T-helper 17 cell (primary cell): ENCODE measurements around the gene NOTCH1. TPM values are rescaled to one million over a fixed set of nuclear protein-coding genes. Genes with fewer than 3 reads are reported as not detected.

Experiments used
- ATAC-seq: fragments of 150-1000 bp; cut with Tn5 transposase; 2 replicates; pipeline ENCODE4 v1.10.0; 2021; ENCODE audit warnings: mild to moderate bottlenecking, moderate library complexity
- DNase-seq, 3 donors: peaks; one replicate each; pipeline versions ENCODE4 v3.0.0 to v3.0.0-alpha.2; 2020 to 2021
- H3K9me3 ChIP-seq: one replicate; pipeline ENCODE4 v1.7.0; 2013; ENCODE audit warnings: low read length, mild to moderate bottlenecking; ENCODE audit not compliant: control insufficient read depth, poor library complexity, severe bottlenecking
- H3K27ac Mint-ChIP-seq: one replicate; pipeline ENCODE4 v1.8.0; 2022; ENCODE audit warnings: mild to moderate bottlenecking, moderate library complexity, mixed read lengths
- H3K27me3 Mint-ChIP-seq: one replicate; pipeline ENCODE4 v1.8.0; 2022; ENCODE audit warnings: mixed read lengths
- H3K36me3 Mint-ChIP-seq: one replicate; pipeline ENCODE4 v1.8.0; 2022; ENCODE audit warnings: low read depth, mixed read lengths
- H3K4me1 Mint-ChIP-seq: one replicate; pipeline ENCODE4 v1.8.0; 2022; ENCODE audit warnings: mild to moderate bottlenecking, mixed read lengths
- H3K4me3 Mint-ChIP-seq: one replicate; pipeline ENCODE4 v1.8.0; 2022; ENCODE audit warnings: mild to moderate bottlenecking, moderate library complexity, mixed read lengths
- total RNA-seq, 4 donors: library from RNA in 2 of 4; stranded (reverse) in 2 of 4; gene quantifications; one replicate each; pipeline ENCODE4 v1.2.3 and lab custom pipeline; 2022 to 2026

The NOTCH1 gene
- total RNA-seq, 2 donors from 2014 or later = 31.7 to 37.5 TPM

DNA sequence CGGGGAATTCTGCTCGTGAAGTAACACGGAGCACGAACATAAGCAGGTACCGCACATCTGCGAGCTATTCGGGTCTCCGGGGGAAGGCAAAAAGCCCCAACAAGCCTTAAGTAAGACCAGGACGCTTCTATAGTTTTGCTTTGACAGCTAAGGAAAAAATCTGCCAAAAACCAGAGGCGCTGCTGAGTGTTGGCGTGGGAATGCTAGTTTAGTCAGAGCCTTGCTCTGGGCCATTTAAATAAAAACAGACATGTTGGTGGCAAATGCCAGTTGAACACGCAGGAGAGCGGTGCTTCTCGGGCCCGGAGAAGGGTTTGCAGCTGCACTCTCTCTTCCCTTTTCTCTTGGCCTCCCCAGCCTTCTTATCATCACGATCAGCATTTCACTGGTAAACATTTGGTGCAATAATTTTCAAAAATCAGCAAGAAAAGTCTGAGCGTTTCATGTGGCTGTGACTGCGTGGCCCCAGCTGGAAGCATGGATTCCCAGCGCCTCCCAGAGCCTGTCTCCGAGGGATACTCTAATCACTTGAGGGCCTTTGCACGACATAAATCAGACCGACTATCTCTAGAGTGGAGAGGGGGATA is 6.4 kb upstream of the NOTCH1 start:
- Mint-ChIP-seq H3K4me3 (peak overlapping the region; percentile 75), H3K27me3 (no peaks in the 10 kb centered on the region), H3K27ac (no peak overlapping the region), H3K36me3 (no peaks in the 10 kb centered on the region), H3K4me1 (peaks cover 12% of the 10 kb centered on the region)
- ATAC-seq = peak; percentile 55
- H3K9me3 ChIP-seq = no peaks in the 10 kb centered on the region
- DNase-seq = no peak

DNA sequence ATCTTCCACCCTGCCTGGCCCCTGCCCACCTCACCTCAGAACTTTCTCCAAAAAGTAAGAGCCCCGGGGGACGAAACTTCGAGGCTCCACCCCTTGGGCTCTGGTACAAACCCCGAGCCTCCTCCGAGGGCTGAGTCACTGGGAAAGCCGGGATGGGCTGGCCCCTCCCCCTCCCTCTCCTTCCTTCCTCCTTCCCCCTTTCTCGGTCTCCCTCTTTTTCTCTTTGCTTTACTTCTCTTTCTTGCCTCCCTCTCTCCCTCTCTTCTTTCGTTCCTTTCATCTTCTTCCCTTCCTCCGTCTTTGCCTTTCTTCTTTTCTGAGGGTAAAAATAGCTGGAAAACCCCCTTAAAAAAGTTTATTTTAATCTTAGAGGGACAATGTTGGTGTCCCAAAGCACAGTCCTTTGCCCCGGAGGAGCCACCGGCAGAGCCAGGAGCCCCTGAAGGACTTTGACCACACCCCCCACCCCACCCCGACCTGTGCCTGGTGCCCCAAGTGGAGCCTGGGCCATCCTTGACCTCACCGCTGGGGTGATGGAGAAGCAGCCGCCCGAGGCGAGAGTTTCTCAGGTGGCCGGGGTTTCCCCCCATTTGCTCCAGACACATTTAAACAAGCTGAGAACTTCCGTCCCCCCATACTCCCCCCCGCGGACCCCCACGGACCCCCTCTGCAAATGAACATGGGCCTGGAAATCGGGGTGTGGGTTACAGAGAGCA is 5.7 kb upstream of the NOTCH1 start:
- ATAC-seq = peak; percentile 26
- Mint-ChIP-seq H3K4me1 (peaks cover 16% of the 10 kb centered on the region), H3K4me3 (peak overlapping the region; percentile 75), H3K36me3 (no peaks in the 10 kb centered on the region), H3K27me3 (no peaks in the 10 kb centered on the region), H3K27ac (no peak overlapping the region)
- H3K9me3 ChIP-seq = no peaks in the 10 kb centered on the region
- no peak for DNase-seq

DNA sequence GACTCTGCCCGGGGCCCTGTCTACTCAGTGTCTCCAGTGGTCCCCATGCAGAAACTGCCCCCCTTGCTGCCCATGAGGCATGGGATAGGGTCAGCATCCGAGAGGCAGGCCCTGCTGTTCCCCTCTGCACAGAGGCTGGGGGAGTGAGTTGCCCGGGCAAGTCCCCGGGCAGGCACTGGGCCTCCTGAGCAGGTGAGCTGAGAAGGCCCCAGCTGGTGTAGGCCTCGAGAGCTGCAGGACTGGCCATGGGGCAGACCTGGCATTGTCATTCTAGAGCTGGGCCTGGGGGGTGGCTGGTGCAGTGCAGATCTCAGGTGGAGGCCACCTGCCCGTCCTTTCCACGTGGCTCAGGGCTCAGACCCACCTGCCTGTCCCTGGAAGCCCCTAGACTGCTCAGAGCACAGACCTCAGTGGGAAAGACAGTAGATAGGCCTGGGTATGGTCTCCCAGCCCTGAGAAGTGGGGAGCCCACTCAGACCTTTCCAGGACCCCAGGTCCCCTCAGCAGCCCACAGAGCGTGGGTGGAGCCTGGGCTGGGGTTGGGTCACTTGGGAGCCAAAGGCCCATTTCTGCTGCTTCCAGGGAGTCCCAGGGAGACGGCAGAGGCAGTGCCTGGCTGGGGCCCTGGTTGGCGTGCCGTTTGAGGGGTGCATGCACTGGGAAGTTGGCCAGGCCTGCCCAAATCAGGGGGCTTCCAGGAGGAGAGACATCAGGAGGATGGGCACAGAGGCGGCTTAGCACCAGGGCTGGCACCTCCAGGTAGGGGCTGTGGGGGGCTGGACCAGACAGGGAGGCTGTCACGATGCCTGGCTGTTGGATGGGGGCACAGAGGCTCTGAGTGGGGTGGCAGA is 4.8 kb upstream of the NOTCH1 start:
- ATAC-seq (no peak), DNase-seq (no peak)
- H3K36me3 Mint-ChIP-seq = no peaks in the 10 kb centered on the region
- H3K27ac Mint-ChIP-seq = no peak overlapping the region
- peak overlapping the region; percentile 5 for H3K4me3 Mint-ChIP-seq
- H3K4me1 Mint-ChIP-seq = peaks cover 16% of the 10 kb centered on the region
- H3K27me3 Mint-ChIP-seq = no peaks in the 10 kb centered on the region
- no peaks in the 10 kb centered on the region for H3K9me3 ChIP-seq

DNA sequence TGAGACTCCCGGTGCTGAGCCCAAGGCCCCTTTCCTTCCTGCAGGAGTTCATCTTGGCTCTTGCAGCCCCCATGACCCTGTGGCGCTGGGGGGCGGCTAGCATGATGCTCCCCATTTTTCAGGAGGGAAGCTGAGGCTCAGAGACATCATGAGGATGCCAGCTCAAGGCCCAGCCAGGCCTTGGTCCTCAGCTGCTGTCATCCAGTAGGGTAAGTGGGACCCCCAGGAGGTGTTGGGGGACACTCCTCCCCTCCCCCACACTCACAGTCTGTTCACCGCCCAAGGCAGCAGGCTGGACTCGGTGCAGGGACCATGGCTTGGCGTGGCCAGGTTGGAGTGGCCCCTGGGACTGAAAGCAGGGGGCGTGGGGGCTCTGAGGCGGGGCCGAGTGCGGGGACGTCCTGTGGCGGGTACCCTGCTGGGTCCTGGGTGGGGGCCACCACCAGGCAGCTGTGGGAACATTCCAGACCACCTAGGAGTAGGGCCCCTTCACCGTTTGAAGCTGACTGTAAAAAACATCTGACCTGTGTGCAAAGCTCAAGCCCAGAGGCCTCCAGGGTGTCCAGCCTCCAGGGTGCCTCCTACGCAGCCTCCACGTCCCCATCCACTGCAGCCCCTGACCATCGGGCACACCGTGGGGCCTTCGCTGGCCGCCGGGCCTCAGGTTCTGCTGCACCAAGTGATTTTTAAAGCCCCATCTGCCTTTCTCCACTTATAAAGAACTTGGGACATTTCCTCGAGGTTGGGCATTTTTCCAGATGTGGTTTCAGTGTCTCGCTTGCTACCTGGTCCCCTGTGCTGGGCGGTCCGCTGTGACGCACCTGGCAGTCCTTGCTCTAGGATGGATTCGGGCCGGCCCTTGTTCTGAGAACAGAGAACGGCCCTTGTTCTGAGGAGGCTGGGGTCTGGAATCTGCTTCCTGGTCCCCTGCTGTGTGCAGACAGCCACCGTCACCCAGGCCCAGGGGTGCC is 3.4 kb upstream of the NOTCH1 start:
- Mint-ChIP-seq H3K4me3 (no peak overlapping the region), H3K36me3 (no peaks in the 10 kb centered on the region), H3K27ac (no peak overlapping the region), H3K4me1 (peaks cover 16% of the 10 kb centered on the region), H3K27me3 (no peaks in the 10 kb centered on the region)
- no peaks in the 10 kb centered on the region for H3K9me3 ChIP-seq
- ATAC-seq = no peak
- no peak for DNase-seq

DNA sequence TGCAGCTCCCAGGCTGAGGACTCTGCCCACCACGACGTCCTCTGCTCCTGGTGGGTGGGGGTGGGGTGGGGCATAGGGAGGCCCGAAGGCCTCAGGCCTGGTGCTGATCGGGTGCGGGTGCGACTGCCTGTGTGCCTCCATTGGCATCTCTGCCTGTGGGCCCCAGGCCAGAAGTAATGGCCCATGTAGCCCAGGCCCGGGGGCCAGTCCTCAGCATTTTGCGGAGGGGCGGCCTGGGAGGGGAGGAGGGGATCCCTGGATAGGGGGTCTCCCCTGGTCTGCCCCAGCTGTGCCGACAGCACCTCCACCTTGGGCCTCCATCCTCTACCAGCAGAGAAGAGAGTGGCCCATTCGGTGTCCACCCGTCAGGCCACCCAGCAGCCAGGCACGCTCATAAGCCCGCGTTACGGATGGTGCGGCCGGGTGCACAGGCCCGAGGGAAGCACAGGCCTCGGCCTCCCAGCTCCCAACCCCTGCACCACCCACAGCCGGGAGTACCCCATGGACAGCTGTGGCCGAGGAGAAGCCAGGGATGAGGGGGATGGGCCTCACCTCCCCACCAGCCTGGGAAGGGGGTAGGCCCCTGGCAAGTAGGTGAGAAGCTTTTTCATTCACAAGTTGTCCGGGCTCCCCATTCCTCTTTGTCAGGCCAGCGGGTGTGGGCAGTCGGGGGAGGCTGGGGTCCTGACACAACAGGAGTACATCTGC is 1.8 kb upstream of the NOTCH1 start:
- H3K27me3 Mint-ChIP-seq = no peaks in the 10 kb centered on the region

DNA sequence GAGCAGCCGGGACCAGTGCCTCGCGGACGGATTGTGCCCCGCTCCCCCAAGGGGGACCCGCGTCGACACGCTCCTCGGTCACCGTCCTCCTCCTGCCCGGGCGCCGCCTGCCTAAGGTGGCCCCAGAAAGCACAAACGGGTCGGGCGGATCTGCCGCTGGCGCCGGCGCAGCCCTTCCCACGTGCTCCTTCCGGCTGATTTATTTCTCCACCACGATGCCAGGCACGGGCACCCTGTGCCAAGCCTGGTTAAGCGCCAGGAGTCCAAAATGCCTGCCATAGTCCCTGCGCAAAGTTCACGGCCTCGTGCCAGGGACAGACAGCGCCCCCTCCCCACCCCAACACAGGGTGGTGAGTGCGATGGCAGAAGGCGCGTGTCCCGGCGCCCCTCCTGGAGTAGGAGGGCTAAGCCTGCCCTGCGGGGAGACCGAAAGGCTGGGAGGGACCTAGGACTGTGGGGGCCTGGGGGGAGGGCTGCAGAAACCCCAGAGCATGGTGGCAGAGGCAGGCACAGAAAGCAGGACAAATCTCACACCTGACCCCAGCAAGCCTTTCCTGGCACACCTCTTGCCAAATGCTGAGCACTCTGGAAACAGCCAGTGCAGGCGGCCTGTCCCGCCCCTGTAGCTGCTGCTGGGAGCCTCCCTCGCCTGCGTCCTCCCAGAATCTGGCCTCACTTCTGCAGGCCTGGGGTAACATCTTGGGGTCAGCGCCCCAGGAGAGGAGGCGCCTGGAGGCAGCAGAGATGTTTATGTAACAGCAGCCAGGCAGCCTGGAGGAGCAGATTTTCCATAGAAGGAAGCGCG is 1.1 kb upstream of the NOTCH1 start:
- no peaks in the 10 kb centered on the region for H3K27me3 Mint-ChIP-seq
- H3K27ac Mint-ChIP-seq = peak overlapping the region; percentile 19
- H3K9me3 ChIP-seq = no peaks in the 10 kb centered on the region
- peak overlapping the region; percentile 91 for H3K4me3 Mint-ChIP-seq
- H3K36me3 Mint-ChIP-seq = no peaks in the 10 kb centered on the region
- ATAC-seq = peak; percentile 22
- H3K4me1 Mint-ChIP-seq = peaks cover 13% of the 10 kb centered on the region
- peak; percentile 36 to 38 (median 37) for DNase-seq

More for the DNA sequence above, 1.8 kb upstream of the NOTCH1 start:
- no peaks in the 10 kb centered on the region for H3K9me3 ChIP-seq
- no peaks in the 10 kb centered on the region for H3K36me3 Mint-ChIP-seq
- ATAC-seq = no peak
- H3K27ac Mint-ChIP-seq = no peak overlapping the region
- H3K4me3 Mint-ChIP-seq = peak overlapping the region; percentile 91
- H3K4me1 Mint-ChIP-seq = peaks cover 18% of the 10 kb centered on the region
- DNase-seq = no peak

DNA sequence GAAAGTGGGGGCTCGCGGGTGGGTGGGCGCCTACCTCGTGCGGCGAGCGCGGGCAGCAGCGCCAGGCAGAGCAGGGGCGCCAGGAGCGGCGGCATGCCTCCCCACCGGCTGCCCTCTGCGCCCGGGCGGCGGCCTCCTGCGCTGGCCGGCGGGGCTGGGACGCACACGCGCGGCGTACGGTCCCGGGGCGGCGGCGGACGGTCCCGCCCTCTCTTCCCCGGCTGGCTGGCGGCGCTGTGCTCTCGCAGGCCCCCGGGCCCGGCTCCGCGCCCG is 220 bp downstream of the NOTCH1 start:
- H3K9me3 ChIP-seq = no peaks in the 10 kb centered on the region
- DNase-seq (no peak), ATAC-seq (no peak)
- Mint-ChIP-seq H3K27me3 (no peaks in the 10 kb centered on the region), H3K4me3 (peak overlapping the region; percentile 85), H3K4me1 (peaks cover 13% of the 10 kb centered on the region), H3K36me3 (no peaks in the 10 kb centered on the region), H3K27ac (no peak overlapping the region)

DNA sequence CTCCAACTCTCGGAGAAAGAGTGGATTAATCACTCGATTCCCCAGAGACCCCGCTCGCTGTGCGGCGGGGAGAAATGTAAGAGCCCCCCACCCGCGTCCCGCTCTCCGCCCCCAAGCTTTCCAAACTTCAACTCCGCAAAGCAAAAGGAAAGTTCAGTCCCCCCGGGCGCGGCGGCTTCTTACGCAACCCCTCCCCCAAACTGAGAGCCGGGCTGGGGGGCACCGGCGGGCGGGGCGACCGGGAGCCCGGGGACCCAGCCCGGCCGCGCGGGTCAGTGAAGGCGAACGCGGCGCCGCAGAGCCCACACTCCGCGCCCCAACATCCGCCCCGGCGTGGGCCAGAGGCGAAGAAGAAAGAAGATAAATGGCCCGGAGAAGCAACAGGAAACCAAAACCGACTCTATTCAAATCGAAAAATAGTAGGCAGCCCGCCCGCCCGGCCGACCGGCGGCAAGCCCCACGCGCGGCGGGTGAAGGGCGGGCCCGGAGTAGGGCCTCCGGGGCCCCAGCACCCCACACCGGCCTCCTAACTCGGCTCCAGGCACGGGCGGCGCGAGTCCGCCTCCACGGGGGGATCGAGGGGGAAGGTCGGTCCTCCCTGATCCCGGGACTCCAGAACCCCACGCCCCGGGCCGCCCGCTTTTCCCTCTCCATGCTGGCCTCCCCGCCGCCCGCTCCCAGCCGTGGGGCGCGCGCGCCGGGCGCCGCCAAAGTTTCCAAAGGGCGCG is 720 bp downstream of the NOTCH1 start:
- H3K36me3 Mint-ChIP-seq = no peaks in the 10 kb centered on the region
- H3K27ac Mint-ChIP-seq = no peak overlapping the region
- DNase-seq (peak; percentile 36 to 45 (median 42)), ATAC-seq (peak; percentile 24)
- no peaks in the 10 kb centered on the region for H3K9me3 ChIP-seq
- peak overlapping the region; percentile 88 for H3K4me3 Mint-ChIP-seq
- H3K27me3 Mint-ChIP-seq = no peaks in the 10 kb centered on the region
- H3K4me1 Mint-ChIP-seq = peaks cover 18% of the 10 kb centered on the region

DNA sequence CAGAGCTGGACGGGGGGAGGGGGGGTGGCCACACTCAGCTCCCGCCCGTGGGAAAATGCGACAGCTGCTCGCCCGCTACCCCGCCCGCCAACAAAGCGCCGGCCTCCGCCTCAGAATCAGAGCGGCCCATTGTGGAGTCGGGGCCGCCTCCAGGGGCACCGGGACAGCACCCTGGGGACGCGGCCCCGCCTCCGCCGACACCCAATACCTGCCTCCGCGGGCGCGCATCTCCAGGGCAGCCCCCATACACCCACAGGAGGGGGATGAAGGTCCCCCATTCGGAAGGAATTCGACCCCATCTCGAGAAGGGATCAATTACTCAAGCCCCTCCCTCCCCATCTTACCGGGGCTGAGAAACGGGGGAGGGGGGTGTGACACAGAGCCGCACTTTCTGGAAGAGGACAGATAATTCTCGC is 1.3 kb downstream of the NOTCH1 start:
- H3K27me3 Mint-ChIP-seq = no peaks in the 10 kb centered on the region
- DNase-seq (peak; percentile 27 to 45 (median 44)), ATAC-seq (peak; percentile 12)
- H3K9me3 ChIP-seq = no peaks in the 10 kb centered on the region
- H3K36me3 Mint-ChIP-seq = no peaks in the 10 kb centered on the region
- peak overlapping the region; percentile 88 for H3K4me3 Mint-ChIP-seq
- H3K27ac Mint-ChIP-seq = no peak overlapping the region
- H3K4me1 Mint-ChIP-seq = peaks cover 24% of the 10 kb centered on the region

DNA sequence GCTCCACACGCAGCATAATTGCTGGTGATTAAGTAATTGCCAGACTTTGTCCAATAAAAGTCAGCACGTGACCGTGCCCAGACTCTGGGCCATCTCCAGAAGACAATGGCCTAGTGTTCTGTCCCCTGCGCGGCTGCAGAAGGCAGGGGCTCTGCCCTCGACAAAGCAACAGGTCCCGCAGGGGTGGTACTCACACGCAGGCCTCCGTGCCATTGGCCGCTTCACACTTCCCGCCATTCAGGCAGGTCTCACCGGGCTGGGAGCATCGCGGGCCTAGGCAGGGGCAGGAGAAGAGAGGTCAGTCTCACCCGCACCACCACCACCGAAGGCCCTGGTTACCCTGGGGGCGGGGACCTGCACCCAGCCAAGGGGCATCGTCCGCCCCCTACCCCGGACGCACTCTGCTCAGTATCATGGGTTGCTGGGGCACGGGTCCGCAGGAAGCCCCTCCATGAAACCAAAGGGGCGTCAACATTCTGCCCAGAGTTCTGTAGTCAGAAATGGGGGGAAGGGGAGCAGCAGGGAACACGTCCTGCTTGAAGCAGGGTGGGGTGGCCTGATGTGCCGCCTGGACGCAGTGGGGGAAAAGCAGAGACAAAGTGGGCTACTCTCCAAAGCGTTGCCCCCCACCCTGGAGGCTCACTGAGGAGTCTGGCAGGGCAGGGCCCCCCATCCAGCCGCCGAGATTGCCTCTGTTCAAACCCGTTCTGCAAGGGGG is 1.9 kb downstream of the NOTCH1 start:
- Mint-ChIP-seq H3K4me3 (peak overlapping the region; percentile 88), H3K27me3 (no peaks in the 10 kb centered on the region), H3K27ac (no peak overlapping the region), H3K36me3 (no peaks in the 10 kb centered on the region), H3K4me1 (peaks cover 29% of the 10 kb centered on the region)
- ATAC-seq = no peak
- H3K9me3 ChIP-seq = no peaks in the 10 kb centered on the region
- DNase-seq = no peak

DNA sequence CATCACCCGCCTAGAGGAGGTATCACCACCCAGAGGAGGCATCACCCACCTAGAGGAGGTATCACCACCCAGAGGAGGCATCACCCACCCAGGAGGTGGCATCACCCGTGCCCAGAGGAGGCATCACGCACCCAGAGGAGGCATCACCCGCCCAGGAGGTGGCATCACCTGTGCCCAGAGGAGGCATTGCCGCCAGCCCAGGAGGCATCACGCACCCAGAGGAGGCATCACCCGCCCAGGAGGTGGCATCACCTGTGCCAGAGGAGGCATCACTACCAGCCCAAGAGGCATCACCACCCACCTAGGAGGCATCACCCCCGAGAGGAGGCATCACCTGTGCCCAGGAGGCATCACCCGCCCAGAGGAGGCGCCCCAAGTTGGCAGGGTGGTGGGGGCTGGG is 2.6 kb downstream of the NOTCH1 start:
- H3K4me1 Mint-ChIP-seq = peaks cover 35% of the 10 kb centered on the region
- no peak overlapping the region for H3K27ac Mint-ChIP-seq
- DNase-seq = no peak
- no peaks in the 10 kb centered on the region for H3K36me3 Mint-ChIP-seq
- no peaks in the 10 kb centered on the region for H3K27me3 Mint-ChIP-seq
- no peak for ATAC-seq
- H3K9me3 ChIP-seq = no peaks in the 10 kb centered on the region
- H3K4me3 Mint-ChIP-seq = peak overlapping the region; percentile 88
